ENCODE results near the gene B9D2.

B9D2 gene

GRCh38 chr19:41320568-41320967 lies 43.4 kb downstream of the B9D2 start:
- TF ChIP-seq GATA3 (IDR thresholded peaks at IDR 0.05; ENCODE audit: low read depth, low read length) (no peak), GATA2 (IDR thresholded peaks at IDR 0.05; ENCODE audit: low read depth, low read length) (no peak)

- TF ChIP-seq GATA3 (IDR thresholded peaks at IDR 0.05; ENCODE audit: low read depth, low read length) (no peak), GATA2 (IDR thresholded peaks at IDR 0.05; ENCODE audit: low read depth, low read length) (no peak)
These were observed 43.8 kb downstream of the B9D2 start for GRCh38 chr19:41320185-41320518.

DNA sequence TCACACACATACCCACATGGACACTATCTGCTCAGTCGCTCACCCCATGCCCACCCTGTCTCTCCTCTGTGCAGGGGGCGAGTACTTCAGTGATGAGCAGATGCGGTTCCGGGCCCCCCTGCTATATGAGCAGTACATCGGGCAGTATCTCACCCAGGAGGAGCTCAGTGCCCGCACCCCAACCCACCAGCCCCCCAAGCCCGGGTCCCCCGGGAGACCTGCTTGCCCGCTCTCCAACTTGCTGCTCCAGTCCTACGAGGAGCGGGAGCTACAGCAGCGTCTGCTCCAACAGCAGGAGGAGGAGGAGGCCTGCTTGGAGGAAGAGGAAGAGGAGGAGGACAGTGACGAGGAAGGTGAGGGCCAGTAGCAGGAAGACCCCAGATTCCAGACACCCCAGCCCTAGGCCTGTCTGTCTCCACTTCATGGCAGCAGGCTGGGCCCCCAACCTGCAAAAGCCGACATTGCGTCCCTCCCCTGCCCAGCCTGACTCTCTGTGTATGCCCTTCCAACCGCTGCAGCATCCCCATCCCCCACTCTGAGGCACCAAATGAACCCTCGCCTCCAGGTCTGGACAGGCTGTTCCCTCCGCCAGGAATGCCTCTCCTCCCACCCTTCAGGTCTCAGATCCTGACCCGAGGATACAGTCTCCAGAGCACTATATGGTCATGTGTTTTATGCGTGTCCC lies 44.3 kb downstream of the B9D2 start:
- TF ChIP-seq GATA2 (IDR thresholded peaks at IDR 0.05; ENCODE audit: low read depth, low read length): no peak

GRCh38 chr19:41318696-41319499 lies 45.1 kb downstream of the B9D2 start:
- TF ChIP-seq GATA2 (IDR thresholded peaks at IDR 0.05; ENCODE audit: low read depth, low read length) (no peak), GATA3 (IDR thresholded peaks at IDR 0.05; ENCODE audit: low read depth, low read length) (no peak)

DNA sequence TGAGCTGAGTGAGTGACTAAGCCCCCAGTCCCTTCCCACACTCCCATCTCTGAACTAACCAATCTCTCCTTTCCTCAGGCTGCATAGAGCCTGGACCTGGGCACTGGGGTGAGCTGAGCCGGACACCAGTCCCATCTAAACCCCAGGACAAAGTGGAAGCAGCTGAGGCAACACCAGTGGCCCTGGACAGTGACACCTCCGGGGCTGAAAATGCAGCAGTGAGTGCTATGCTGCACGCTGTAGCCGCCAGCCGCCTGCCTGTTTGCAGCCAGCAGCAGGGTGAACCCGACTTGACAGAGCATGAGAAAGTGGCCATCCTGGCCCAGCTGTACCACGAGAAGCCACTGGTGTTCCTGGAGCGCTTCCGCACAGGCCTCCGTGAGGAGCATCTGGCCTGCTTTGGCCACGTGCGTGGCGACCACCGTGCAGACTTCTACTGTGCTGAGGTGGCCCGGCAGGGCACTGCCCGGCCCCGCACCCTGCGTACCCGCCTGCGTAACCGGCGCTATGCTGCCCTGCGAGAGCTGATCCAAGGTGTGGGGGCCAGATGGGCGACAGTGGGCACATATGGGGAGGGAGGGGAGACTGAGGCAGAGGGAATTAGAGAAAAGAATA lies 47.5 kb downstream of the B9D2 start:
- TF ChIP-seq GATA2 (IDR thresholded peaks at IDR 0.05; ENCODE audit: low read depth, low read length) (no peak), GATA3 (IDR thresholded peaks at IDR 0.05; ENCODE audit: low read depth, low read length) (no peak)

DNA sequence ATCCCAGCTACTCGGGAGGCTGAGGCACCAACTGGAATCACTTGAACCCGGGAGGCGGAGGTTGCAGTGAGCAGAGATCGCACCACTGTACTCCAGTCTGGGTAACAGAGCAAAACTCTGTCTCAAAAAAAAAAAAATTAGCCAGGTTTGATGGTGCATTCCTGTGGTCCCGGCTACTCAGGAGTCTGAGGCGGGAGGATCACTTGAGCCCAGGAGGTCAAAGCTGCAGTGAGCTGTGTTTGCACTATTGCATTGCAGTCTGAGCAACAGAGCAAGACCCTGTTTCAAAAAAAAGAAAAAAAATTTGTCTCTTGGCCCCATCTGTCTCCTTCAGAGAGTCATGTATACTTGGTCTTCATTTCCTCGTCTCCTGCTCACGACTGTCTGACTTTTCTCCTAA lies 52.3 kb downstream of the B9D2 start:
- TF ChIP-seq GATA3 (IDR thresholded peaks at IDR 0.05; ENCODE audit: low read depth, low read length) (no peak), GATA2 (IDR thresholded peaks at IDR 0.05; ENCODE audit: low read depth, low read length) (no peak)

- no peak for TF ChIP-seq GATA2 (IDR thresholded peaks at IDR 0.05; ENCODE audit: low read depth, low read length)
- no peak for TF ChIP-seq GATA3 (IDR thresholded peaks at IDR 0.05; ENCODE audit: low read depth, low read length)
These were observed 52.9 kb downstream of the B9D2 start for GRCh38 chr19:41311072-41311471.

GRCh38 chr19:41310033-41310831 lies 53.7 kb downstream of the B9D2 start, which contains the start of gene CCDC97:
TSS of gene CCDC97 (plus strand) at chr19:41310172. CDS start at chr19:41310311, 139 bp downstream.
- TF ChIP-seq GATA3 (IDR thresholded peaks at IDR 0.05; ENCODE audit: low read depth, low read length) (no peak), GATA2 (IDR thresholded peaks at IDR 0.05; ENCODE audit: low read depth, low read length) (no peak)

DNA sequence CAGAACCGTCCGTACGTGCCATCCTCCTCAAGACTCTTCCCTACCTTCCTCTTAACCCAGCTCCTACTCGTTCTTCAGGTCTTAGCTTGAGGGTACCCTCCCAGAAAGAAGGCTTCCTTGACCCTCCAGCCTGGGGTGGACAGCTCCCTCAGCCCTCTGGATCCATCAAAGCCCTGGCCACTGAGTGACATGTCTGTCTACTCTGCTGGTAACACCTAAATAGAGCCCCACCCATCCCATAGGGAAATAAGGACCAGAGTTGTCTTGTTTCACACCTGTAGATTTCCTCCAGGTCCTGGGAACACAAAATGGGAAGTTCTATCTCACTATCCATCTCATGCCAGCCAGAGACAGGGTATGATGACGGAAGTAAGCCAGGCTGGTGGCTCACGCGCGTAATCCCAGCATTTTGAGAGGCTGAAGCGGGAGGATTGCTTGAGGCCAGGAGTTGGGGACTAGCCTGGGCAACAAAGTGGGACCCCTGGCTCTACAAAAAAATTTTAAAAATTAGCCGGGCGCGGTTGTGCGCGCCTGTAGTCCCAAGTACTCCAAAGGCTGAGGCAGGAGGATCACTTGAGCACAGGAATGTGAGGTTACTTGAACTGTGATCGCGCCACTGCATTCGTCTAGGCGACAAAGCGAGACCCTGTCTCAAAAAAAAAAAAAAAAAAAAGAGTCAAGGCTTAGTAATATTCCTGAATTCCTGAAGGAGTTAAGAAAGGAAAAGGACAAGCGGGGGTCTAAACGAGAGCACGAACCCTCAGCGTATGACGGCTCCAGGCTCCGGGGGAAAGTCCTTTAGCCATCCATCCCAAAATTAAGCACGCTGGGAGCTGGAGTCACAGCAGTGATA lies 54.5 kb downstream of the B9D2 start:
- TF ChIP-seq GATA2 (IDR thresholded peaks at IDR 0.05; ENCODE audit: low read depth, low read length): no peak
- no peak for TF ChIP-seq GATA3 (IDR thresholded peaks at IDR 0.05; ENCODE audit: low read depth, low read length)

DNA sequence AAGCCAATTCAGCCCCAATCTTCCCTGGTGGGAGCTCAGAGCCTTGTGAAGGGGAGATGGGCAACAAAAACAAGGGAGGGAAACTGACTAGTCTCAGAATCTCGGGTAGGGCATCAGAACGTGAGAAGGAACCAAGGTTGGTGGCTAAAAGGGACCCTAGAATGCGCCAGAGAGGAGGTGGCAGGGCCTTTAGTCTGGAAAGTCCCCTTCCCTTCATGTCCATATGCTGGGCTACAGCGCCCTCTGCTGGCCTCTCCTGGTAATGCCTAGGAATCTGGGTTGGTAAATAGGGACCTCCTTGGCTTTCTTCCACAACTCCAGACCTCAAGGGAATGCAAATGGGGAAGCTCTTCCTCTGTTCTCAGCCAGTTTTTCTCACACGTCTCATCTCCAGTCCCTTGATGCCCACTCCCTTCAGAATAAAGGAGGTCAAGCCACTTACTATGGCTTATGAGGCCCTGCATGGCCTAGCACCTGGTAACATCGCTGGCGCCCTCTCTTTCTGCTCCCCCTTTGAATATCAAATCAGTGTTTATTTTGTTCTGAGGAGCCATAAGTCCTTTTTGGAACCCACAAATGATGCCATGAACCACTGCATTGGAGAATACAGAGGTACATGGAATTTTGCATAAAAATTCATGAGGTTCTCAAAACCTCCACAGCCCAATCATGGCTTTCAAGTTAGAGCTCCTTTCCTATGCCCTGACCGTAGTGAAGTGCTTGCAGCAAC lies 55.3 kb downstream of the B9D2 start:
- TF ChIP-seq GATA3 (IDR thresholded peaks at IDR 0.05; ENCODE audit: low read depth, low read length) (no peak), GATA2 (IDR thresholded peaks at IDR 0.05; ENCODE audit: low read depth, low read length) (no peak)

DNA sequence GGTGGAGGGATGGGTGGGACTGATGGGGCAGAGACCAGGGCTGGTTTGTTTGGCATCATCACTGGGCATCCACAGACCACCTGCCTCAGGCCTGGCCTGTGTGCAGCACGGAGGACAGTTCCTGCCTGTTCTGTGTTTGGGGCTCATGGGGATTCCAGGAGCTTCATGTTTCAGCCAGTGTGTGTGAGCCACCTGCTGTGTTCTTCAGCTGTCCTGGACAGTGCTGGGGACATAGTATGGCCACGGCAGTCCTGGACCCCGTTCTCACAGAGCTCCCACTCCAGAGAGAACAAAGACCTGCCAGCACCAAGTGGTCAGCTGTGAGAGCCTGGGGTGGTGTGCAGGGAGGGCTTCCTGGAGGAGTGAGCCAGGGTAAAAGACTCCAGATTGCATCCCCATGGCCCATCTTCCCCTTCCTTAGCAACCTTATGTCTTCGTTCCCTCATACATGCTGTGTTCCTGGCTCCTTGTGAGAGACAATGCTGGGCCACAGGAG lies 55.9 kb downstream of the B9D2 start:
- TF ChIP-seq GATA3 (IDR thresholded peaks at IDR 0.05; ENCODE audit: low read depth, low read length) (no peak), GATA2 (IDR thresholded peaks at IDR 0.05; ENCODE audit: low read depth, low read length) (no peak)

DNA sequence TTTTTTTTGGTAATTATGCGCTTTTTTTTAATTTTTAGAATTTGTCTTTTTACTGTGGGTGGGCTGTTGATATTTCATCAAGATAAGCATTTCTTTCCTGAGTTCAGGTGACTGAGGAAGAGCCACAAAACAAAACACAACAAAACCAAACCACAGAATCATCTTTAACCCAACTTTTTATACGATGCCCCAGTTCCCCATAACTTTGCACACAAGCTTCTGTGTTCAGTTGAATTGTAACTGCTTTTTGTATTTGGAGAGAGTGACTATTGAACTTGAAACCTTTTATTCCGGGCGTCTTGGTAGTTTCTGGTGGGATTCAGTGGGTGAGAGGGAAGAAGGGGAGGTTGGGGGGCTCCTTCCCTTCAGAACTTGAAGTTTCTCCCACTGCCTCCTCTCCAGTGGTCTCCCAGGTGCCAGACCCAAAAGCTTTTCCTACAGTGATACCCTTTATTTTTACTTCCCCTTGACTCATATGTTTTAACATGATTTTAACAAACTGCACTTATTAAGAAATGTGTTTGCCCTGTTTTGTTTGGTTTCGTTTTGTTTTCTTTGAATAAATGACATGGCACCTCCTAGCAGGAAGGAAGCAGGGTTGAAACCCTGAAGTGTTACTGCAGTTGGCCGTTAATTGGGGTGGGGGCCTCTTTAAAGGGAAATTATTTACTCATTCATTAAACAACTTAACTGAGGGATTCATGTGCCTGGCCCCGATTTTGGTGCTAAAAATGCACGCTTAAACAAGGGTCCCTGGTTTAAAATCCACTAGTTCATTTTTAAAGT lies 56.7 kb downstream of the B9D2 start:
- TF ChIP-seq GATA3 (IDR thresholded peaks at IDR 0.05; ENCODE audit: low read depth, low read length): no peak
- no peak for TF ChIP-seq GATA2 (IDR thresholded peaks at IDR 0.05; ENCODE audit: low read depth, low read length)
